Activated T-cell treated with anti-CD3 and anti-CD28 coated beads for 4 hours (primary cell): ENCODE measurements around the gene GREB1.
A peak's percentile ranks its signal among the peaks of the same experiment; 100 is the strongest.

ENCODE experiments used
- DNase-seq: peaks from one replicate; pipeline ENCODE4 v3.0.0-alpha.2; 2020

Gene GREB1

DNA sequence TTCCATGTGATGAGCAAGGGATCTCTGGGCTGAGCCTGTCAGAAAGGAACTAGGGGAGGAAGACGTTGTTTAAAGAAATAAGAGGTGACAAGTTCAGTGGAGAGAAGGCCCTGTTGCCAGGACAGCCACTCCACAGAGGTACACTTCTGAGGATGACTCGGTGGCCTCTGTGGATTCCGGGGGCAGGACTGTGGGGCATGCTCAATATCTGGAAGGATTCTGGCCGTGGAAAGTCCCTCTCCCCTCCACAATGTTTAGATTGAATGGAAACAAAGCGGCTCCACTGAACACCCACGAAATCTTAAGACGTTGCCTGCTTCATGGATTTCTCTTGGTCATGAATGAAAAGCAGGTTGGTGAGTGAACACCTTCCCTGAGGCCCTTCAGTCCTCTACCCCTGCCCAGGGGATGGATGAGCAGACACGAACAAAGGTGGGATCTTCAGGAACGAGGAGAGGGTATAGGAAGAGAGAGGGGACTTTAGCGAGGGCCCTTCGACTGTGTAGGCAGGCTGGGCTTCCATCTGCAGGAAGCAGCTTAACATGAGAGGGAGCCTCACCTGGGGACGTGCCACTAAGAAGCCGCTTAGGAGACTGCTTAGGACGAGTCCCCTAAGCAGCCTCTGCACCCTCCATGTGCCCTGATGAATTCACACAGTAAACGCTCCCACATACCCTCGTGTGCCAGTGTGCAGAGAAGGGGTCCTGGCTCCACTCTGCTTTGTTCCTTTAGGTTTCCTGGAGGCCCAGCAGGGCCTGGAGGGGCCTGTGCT, 134.2 kb downstream of the GREB1 start:
- no peak for DNase-seq

DNA sequence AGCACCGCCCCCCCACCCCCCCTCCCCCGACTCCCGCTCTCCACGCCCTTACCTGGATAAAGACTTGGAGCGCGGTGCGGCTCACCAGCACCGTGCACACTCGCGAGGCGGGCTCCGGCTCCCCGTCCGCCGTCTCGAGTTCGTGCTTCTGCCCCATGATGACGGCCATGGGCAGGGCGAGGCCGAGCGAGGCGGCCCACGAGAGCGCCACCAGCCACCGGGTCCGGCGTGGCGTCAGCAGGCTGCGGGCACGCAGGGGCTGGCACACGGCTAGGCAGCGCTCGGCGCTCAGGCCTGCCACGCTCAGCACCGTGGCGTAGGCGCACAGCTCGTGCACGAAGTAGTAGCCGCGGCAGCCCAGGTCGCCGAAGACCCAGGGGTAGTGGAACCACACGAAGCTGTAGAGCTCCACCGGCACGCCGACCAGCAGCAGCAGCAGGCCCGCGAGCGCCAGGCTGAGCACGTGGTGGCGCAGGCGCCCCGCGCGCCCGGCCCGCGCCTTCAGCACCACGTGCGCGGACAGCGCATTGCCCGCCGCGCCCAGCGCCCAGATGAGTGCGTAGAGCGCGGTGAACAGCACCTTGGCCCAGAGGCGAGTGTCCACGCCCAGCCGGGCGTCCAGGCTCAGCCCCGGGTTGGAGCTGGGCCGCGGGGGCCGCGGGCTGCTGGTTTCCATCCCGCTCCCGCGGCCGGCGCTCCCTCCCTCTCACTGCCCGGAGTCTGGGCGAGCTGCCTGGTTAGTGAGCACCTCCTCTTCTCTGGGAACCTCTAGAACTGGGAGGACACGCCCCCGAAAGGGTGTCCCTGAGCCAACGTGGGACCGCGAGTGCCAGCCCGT, 135.8 kb downstream of the GREB1 start, which contains the start of gene NTSR2:
NTSR2 (minus strand) TSS at position 742 of the 838 bp plus-strand sequence; CDS start at position 676, 66 bp downstream.
- DNase-seq: no peak

DNA sequence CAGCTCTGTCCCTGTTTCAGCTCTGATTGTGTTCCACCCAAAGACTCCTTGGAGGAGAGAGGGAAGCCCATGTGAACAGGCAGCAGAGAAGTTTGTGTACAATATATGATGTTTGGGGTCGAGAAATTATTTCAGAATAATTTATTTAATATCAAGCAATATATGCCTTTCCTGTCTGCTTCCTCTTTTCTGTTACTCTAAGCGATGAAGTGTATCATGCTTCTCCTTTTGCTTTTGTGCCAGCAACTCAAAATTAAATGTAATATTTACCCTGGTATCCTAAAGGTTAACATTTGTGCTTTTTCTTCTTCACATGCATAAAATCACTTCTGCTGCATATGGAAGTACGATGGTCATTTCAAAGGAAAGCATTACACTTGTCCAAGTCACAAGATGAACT, 138.6 kb downstream of the GREB1 start:
- no peak for DNase-seq

DNA sequence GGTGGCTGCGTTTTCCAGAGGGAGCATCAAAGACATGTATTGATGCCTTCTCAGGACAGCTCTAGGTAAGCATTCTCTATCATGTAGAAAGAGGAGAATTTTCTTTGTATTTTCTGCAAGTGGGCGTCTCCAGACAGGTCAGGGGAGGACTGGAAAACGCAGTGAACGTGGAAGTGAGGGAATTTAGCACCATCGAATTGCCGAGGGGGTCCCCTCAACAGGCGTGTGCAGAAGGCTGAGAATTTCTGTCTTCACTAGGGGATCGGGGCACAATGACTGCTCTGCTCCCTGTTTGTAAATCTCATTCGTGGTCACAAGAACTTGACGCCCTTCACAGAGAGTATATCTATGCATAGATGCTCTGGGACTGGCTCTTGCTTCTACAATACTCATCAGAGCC, 141.1 kb downstream of the GREB1 start:
- DNase-seq: no peak

DNA sequence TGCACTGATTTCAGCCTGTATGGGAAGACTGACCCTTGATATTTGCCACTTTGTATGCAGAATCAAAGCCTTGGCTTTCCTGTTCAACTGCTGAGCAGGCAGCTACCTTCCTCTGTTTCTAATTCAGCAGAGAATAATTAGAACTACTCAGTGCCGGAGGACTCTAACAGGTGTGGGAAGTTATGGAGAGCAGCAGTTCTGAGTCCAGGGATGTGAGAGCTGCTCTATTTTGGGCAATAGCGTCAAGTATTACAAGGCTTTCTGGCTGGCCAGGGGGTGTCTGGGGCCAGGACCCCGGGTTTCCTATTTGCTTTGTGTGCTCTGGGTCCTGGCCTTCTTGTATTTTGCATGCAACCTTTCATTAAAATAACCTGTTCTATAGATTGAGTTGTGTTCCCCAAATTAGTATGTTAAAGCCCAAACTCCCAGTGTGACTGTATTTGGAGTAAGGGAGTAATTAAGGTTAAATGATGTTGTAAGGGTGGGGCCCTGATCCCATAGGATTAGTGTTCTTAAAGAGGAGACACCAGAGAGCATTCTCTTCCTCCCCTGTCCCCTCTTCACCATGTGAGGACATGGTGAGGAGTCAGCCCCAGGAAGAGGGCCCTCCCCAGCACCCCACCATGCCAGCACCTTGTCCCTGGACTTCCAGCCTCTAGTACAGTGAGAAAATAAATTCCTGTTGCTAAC, 141.7 kb downstream of the GREB1 start:
- DNase-seq: no peak

DNA sequence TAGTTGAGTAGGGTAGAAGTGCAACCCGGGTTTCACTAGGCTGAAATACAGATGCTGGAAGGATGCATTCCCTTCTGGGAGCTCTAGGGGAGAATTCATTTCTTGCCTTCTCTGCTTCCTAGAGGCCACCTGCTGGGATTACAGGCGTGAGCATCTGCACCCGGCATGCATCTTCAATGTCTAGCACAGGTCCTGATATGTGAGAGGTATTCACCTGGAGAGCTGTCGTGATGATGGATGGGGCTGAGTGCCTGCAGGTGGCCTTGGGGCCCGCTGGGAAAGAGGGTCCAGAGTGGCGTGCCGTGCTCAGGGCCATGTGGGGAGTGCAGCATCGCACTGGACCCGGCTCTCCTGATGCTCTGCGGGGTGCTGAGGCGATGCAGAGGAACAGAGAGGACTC, 142.8 kb downstream of the GREB1 start:
- DNase-seq: no peak

DNA sequence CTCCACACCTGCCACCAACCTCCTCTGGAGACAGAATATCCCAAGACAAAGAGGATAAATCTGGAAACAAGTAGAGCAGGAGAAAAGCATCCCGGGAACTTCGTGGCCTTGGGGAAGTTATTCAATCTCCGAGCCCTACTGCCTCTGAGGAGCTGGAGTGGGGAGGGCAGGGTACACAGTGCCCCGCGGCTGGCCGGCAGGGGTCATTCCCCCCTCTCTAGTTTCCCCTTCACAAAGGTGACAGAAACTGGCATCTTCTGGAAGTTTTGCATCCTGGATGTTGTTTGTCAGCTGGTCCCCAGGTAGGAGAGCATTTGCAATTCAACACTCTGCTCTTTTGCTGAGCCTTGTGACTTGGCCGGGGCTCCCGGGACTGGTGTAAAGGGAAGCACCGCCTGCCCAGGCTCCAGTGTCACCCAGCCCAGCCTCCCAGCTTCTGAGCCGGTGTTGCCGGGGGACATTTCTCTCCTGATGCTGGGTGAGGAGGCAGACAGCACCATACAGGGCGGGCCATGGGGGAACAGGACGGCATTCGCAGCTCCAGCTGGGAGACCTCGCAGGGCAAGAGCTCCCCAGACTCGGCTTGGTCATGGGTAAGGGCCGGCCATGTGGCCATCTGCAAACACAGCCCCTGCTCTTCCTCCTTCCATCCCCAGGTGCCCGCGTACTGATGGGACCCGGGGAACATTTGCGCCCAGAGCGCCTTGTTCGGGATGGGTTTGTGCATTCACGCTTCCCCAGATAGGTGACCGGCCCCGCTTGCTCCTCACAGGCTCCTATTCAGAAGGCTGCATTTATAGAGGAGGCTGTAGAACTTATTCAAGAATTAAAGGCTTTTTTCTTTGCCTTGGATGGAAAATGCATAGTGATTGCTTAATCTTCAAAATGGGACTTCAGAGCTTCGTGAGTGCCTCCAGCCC, 143.6 kb downstream of the GREB1 start:
- DNase-seq: no peak

DNA sequence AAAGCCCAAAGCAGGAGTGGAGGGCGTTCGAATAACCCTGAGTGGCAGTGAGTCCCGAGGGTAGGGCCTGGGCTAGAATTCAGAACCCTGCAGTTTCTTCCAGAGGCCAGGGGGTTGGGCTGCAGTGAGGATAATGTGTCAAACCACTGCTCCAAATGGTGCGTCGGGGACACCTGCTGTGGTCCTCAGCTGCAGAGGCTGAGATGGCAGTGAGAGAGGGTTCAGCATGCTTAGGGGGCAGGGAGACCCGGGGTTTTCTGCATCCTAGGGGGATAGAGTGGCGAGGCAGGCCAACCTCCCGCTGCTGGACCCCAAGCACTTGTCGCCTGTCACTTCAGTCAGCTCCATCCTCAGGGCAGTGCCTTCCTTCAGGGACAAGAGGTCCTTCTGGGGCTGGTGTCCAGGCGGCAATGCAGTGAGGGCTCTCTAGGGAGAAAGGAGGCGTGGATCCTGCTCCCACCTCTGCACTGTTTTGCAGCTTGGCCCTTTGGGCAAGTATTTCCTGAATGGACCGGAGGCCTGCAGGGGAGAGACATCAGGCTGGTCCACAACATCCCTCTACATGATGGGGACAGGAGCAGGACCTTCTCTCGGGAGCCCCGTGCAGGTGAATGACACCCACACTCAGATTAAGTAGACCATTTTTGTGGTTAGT, 144.6 kb downstream of the GREB1 start:
- DNase-seq: no peak

DNA sequence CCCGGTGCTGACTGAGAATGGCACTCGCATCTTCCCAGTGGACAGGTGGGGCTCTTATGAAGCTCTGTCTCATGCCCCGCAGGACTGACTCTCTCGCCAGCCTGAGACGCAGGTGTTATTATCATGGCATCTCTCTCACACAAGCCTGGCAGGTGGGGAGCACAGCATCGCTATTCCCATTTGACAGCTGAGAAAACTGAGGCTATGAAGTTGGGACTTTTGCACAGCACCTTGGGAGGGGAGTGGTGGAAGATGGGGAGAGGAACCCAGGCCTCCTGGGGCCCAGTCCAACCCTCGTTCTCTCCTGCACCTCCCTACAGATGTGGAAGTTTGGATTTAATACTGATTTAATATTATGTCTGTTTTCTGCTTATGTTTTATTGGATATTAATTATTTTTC, 145.2 kb downstream of the GREB1 start:
- no peak for DNase-seq

DNA sequence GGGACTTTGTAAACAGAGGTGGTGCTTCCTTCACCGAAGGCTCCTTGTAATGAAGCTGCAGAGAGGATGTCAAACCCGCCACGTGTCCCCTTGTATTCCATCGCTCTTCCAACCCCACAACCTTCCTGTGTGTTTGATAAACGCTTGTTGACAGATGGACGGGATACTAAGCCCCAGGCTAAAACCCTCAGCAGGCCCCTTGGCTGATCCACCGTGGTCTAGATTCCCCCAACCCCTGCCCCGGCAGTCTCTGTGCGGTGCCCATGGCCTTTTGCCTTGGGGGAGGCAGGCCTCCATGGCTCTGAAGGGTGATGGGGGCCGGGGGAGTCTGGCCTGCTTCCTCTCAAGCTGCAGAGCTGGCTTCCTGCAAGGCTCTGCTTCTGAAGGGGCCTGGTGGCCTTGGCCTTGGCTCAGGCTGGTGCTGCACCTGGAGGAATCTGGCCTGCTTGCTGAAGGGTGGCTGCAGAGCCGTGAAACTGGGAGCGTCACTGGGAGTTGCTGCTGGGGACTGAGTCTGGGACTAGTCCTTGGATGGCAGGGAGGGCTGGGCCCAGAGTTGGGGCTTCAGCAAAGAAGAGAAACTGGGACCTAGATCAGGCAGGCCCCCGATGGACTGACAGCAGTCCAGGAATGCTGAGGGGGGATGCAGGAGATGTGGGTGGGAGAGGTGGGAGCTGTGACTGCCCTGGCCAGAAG, 145.8 kb downstream of the GREB1 start:
- DNase-seq: no peak

DNA sequence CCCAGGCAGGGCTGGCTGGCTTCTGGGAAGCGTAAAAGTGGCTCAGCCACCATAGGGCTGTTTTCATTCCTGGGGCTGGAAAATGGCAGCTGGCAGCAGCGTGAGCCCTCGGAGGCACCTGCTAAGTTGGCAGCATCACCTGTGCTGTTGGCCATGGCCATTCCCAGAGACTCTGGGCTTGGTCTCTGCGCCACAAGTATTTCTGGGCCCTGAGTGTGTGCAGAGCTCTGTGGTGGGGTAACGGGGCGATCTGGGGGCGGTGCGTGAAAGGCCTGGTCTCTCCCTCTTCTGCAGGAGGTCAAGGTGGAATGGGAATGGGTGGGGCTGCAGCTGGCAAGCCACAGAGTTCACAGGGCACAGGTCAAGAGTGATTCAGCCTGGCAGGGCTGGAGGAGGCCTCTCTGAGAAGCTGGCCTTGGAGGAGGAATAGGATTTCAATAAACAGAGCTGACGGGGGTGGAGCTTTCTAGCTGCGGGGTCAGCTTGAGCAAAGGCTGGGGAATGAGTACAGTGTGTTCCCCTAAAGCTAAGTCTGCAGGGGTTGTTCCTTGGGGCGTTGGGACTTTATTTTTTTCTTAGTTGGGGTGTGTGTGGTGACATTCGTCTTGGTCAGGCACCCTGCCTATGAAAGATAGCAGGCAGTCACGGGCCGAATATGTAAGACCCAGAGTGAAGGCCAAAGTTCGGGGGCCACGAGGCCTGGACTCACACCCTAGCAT, 146.5 kb downstream of the GREB1 start:
- no peak for DNase-seq

DNA sequence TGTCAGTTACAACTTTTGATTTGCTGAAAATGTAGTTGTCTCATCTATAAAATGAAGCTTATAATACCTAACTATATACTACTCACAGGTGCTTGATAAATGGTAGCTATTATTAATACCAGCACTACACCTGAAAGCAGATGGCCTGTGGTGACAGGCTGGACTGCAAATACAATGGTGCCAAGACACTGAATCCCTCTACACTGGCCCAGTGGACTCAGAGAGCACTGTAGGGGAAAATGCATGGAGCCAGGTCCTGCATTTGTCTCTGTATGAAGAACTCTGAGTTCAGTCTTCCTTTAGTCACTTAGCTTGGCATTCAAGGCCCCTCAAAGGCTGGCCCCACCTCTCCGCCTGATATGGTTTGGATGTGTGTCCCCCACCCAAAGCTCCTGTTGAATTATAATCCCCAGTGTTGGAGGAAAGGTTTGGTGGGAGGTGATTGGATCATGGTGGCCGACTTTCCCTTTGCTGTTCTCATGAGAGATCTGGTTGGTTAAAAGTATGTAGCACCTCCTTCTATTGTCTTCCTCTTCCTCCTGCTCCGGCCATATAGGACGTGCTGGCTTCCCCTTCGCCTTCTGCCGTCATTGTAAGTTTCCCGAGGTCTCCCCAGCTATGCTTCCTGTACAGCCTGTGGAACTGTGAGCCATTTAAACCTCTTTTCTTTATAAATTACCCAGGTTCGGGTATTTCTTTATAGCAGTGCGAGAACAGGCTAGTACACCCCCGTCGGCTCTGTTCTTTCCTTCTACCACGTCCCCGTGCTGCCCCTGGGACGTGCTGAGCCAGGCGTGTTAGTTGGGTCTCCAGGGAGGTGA, 147.3 kb downstream of the GREB1 start:
- no peak for DNase-seq

DNA sequence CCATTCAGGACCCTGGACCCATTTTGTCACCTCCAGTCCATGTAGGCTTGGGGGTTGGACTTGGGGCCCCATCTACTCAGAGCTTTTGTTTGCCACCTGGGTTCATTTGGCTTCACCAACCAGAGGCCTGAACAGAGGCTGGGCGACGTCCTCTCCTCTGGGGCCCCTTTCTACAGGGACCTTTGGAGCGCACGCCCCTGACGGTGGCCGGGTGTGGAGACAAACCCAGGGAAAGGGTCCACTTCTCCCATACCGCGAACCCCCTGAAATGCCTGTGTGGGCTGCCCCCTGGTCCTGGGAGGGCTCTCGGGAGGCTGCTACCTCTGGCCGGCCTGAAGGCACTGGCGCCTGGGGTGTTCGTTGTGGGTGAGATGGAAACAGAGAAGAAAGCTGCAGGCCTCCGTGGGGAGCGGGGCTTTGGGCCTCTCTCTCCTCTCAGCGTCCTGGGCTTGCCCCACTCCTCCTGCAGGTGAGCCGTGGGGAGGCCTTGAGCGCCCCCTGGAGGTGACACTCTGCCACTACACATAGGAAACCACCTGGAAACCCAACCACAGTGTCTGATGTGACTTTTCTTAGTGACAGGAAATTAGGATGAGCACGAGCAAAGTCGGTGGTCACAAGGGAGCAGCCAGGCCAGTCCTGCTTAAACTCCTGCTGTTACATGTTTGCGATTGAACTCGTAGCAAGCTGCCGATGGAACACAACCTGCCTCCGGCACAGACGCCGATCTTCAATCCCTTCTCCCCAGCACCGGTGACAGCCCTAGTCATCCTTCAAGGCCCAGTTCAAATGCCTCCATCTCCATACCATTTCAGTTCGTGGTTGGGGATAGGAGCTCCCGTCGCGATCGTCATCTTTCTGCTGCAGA, 148.1 kb downstream of the GREB1 start:
- DNase-seq: peak; percentile 16

DNA sequence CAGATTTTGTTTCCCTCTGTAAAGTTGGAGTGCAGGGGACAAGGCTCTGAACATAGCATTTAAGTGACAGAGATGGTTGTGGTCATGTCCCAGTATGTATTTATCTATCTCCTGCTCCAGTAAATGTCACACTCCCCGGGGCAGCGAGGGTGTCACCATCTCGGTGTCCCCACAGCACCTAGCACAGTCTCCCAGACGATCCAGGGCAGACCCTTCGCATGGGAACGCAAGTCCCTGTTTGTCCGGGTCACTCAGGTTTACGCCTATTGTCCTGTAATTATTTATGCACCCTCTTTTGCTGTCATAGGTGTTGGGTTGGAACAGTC, 148.7 kb downstream of the GREB1 start:
- DNase-seq: no peak

DNA sequence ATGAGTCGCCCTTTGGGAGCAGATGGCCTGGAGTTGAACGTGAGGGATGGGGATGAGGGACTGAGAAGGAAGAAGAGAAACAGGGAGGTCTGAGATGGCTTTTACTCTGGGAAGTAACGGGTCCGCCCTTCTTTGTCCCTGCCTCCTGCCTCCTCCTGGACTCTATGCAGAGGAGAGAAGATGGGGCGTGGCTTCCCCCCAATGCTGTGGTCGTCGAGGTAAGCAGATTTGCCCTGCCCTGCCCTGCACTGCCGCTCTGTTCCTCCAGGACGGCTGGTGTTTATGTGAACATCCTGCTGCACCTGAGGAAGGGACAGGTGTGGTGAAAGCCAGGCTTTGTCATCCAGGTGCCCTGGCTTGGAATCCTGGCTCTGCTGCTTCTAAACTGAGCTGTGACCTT, 149.6 kb downstream of the GREB1 start:
- DNase-seq: no peak

DNA sequence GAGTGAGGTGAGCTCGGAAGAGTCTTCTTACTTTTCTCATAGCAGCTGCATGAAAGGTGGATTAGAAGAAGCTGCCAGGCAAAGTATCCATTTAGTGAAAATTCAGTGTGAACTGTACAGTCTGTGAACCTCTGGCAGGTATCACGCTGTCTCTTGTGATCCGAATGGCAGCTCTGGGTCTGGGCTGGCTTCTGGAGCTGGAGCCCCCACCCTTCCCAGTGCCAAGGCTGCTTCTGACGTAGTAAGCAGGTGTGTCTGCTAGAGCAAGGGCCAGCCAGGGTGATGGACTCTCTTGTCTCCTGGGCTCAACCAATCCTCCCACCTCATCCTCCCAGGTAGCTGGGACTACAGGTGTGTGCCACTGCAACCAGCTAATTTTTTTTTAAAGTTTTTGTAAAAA, 150.1 kb downstream of the GREB1 start:
- no peak for DNase-seq

DNA sequence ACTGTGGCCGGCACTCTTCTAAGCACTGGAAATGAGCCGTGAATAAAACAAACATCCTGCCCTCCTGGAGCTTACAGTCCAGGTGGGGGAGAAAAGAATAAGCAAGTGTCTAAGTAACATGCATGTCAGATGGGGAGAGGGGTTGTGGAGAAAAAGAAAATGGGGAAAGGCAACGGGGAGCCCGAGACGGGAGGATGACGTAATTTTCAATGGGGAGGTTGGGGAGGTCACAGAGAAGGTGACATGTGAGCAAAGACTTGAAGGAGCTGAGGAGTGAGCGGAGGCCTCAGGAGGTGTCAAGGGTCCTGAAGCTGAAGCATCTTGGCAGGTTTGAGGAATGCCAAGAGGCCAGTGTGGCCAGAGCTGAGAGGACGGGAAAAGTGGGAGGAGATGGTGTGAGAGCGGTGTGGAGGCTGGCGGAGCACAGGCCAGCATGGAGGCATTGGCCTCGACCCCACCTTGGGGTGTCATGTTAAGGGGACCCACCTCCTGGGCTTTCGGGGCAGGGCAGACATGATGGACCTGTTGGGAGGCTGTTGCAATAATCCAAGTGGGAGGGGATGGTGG, 151.1 kb downstream of the GREB1 start:
- DNase-seq: no peak

DNA sequence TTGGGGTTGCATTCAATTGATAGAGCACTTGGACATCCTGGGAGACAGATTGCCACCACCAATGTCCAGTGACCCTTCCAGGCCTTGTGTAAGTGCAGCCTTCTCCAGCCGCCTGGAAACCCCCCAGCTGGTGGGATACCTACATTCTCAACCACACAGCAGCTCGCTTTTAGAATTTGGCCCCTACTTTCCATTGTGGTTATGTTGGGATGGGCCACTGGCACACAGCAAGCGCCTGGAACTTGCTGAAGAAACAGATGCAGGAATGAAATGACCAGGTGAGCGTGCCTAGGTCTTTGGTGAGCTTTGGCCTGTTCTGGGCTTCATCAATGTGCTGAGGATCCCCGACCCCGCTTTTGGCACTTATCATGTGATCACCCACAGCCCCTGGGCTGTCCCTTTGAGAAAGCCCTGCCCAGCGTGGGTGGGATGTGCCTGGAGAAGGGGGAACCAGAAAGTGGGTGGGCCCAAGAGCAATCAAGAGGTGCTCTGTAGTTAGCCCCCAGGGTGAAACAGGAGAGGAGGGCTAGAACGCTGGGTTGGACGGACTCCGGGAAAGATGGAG, 152.1 kb downstream of the GREB1 start:
- DNase-seq: no peak
